GM19193 (cell line): ENCODE data around the gene SLC22A4.

Experiments
- POLR2A ChIP-seq: IDR thresholded peaks from 4 replicates; pipeline ENCODE4 v1.6.1; 2011; ENCODE audit not compliant: insufficient read depth, insufficient read length; ENCODE audit errors: extremely low read depth

SLC22A4 gene

DNA sequence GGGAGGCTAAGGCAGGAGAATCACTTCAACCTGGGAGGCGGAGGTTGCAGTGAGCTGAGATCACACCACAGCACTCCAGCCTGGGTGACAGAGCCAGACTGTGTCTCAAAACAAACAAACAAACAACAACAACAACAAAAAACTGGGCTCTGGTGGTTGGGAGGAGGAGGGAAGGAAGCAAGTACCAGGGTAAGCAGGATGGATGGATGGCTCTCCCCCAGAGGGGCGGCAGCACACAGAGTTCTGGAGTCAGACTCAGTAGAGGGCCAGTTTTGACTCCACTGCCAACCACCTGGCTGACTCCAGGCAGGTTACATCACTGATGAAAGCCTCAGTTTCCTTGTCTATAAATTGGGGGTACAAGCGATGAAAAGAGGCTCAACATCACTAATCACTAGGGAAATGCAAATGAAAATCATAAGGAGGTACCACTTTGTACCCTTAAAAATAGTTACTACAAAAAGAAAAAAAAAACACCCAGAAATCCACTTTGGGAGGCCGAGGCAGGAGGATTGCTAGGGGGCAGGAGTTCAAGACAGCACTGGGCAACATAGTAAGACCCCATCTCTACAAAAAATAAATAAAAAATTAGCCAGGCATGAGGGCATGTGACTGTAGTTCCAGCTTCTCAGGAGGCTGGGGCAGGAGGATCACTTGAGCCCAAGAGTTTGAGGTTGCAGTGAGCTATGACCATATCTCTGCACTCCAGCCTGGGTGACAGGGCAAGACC, 3.2 kb downstream of the SLC22A4 start:
- TF ChIP-seq POLR2A = no peak

DNA sequence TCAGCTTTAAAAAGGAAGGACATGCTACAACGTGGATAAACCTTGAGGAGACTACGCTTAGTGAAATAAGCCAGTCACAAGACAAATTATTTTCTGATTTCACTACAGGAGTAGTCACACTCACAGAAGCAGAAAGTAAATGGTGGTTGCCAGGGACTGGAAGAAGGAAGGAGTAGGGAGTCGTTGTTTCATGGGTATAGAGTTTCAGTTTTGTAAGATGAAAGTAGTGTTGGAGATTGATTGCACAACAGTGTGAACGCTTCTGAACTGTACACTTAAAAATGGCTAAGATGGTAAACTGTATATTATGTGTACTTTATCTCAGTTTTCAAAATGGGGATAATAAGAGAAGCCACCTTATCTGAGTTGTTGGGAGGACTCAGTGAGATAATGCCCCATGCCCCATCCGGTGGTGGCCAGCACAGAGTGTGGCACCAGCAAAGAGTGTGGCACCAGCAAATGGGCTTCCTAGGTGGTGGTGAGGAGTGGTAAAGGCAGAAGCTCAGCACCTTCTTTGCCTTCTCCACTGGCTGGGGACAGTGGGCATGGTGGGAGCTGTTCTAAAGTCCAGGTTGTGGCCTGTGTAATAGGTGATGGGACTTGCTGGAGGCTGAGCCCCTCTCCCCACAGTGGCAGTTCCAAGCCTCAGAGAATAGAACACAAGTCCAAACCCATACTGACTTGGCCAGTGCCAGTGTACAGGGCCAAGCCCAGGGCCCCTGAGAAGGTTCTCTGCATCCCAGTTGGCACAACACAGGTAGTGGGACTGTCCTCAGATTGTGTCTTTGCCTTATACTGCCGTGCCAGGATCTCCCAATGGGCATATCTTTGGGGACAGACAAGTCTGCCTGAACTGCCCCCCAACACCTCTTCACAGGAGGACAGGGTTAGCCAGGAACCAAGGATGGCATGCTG, 4.4 kb downstream of the SLC22A4 start:
- TF ChIP-seq POLR2A = no peak

DNA sequence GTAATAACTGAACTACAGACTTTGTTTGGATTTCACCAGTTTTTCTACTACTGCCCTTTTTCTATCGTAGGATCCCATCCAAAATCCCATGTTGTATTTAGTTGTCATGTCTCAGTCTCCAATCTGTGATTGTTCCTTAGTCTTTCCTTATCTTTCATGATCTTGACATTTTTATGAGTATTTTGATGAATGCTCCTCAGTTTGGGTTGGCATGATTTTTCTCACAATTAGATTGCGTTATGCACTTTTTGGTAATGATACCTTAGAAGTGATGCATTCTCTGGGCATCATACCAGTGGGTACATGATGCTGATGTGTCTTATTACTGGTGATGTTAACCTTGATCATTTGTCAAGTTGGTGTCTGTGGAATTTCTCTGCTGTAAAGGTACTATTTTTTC, 5.7 kb downstream of the SLC22A4 start:
- no peak for TF ChIP-seq POLR2A

DNA sequence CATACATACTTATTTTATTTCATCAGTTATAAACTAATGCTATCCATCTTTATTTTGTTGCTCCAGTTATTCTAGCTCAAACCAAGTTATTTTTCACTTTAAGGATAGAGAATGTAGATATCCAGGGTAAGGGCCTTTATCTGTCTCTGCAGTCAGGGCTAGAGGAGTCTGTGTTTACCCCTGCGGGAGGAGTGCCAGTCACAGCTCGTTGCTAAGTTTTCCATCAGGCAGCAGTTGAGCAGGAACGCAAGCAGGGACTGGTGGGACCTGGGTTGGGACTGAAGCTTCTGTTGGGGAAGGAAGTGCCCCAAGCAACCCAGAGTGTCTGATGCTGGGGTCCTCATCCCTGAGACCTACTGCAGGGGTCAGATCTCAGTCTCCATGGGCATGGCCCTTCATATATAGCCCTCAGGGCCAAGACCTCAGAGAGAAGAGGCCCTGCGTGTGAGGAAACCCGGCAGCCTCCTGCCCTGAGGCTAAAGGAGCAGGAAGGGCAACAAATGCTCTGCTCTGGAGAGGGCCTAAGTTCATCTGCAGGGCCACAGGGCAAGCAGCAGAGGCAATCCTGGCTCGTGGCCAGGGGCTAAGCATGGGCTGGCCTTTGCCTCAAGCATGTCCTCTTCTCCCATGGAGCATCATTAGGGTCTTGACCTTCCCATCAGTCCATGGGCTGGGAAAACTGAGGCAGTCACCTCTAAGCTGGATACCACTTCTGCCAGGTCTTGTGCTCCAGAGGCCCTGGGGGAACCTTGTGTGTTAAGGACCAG, 6.6 kb downstream of the SLC22A4 start:
- no peak for TF ChIP-seq POLR2A

DNA sequence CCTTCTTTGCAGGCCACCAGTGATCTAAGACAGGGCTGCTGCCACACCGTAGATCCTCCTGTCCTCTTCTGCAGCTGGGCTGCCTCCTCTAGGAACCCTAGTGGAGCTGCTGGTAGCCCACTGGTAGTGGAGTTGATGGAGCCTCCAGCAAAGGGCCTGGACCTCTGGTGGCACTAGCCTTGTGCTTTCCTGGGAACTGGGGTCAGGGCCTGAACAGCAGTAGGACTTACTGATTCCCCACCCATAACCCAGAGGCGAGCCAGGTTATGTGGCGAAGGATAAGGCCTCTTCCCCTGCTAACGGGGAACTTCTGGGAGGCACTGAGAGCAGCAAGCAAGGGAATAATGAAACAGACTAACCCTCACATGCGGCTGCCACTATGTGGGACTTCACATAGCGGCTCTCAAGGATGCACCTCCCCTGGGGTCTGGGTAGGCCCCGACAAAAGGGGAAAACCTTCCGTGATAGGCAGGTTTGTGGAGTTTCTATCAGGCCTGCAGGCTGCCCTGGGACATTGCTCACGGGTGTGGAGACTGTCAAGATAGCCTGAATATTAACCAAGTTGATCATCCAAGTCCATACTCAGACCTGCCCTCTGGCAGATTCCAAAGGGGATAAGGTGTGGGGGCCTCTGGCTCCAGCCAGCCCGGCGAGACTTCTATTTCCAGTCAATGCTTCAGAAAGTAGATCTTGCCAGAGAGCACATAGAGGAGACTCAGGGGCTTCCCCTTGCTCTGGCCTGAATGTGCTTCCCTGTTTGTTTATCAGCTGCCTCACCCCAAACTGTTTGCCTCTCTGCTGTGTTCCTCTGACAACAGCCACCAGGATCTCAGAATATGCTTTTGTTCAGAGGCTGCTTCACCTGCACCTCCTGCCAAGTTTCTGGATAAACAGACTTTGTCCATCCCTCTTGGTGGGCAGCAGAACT, 7.4 kb downstream of the SLC22A4 start:
- no peak for TF ChIP-seq POLR2A

DNA sequence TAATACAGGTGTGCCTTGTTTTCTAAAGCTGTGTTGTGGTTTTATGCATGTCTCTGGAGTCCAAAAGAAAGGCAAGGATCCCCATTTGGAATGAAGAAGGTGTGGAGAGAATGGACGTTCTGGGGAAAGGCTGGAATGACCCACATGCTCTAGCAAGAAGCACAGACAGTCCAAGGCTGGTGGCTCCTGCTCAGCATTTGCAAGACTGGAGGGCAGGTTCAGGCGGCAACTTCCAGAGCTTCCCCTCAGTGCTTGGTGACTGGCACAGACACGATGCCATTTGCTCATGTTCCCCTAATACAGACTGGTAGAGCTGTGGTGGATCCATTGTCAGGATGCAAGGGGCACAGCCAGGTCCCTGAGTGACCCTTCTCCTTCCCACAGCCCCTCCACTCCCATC, 8.2 kb downstream of the SLC22A4 start:
- TF ChIP-seq POLR2A = no peak

DNA sequence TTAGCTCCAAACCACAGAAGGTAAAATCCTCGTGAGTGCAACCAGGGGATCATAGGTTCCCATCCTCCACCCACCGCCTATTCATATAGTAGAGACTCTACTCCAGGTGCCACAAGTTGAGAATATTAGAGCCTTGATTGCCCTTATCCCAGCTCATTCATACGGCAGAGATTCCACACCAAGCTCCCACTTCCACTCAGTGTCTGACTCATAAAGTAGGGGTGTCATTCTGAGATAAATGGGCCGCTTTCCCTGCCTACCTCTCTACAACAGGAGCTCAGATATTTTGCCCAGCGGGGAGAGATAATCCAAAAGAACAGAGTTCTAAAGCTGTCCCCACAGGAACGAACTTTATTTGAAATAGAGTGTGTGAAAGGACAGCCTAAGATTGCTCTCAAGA, 9.4 kb downstream of the SLC22A4 start:
- TF ChIP-seq POLR2A = no peak

DNA sequence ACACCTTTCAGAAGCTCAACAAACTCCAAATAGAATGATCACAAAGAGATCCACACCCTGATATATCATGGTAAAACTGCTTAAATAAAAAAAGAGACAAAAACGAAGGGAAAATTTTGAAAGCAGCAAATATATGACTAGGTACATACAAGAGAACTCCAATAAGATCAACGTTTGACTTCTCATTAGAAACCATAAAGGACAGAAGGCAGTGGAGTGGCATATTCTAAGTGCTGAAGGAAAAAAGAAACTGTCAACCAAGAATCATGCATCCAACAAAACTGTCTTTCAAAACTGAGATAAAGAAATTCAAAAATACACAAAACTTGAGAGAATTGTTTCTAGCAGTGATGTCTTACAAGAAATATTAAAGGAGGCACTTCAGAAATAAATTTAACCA, 11.2 kb downstream of the SLC22A4 start:
- no peak for TF ChIP-seq POLR2A

DNA sequence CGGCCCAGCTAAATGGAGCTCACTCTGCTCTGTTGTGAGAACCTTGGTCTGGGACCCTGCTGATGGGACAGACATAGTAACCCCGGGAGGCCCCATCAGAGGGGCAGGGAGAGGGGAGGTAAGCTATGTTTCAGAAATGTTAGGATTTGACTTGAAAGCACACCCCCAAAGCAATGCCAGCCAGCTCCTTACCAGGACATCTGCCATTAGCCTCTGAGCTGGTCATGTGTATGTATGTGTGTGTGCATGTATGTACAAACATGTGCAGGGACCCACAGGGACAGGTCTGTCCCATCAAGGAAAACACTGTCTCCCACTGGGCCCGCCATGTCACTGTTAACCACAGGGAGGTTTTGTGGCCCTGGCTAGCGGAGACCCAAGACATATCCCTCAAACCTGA, 14.5 kb downstream of the SLC22A4 start:
- TF ChIP-seq POLR2A = no peak

DNA sequence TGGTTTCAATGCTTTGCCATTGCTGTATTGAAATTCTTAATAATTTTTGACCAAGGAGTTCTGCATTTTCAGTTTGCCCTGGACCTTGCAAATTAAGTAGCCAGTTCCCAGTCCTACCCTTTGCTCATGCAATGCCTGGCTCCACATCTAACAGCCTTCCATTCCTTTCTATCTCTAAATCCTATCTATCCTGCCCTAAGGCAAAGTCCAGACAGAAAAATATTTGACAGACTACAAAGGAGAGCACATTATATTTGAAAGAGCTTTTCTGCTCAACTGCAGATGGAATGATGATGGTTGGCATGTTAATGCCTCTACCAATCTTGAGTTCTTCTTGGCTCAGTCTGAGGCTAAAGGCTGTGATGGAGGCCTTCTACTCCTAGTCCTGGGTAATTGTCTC, 15.5 kb downstream of the SLC22A4 start:
- no peak for TF ChIP-seq POLR2A

DNA sequence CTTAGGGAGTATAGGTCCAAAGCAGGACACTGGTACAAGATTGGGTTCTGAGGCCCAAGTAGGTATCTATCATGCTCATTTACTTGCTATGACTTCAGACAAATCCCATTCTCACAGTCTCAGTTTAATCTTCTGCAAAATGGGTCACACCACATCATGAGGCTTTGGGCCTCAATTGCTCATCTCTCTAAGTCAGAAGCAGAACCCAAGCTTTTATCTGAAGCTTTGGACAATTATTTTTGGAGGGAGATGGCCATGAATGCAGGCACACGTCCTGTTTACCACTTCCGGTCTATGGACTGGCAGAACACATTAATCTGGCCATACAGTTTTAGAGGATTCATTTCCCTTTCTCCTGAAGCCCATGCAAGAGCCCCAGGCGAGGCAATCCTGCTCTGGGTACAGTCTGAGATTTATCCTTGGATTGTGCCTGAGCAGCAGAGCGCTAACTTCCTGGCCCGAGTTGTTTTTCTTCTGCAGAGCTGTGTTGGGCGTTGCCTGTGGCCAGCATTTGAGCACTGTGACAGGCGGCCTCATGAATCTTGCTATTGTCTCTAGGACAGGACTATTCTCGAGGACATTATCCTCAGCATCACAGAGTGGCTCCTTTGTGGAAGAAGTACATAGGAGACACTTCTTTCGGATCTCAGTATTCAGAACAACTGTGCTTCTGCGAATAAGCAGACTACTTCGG, 16.1 kb downstream of the SLC22A4 start:
- no peak for TF ChIP-seq POLR2A

DNA sequence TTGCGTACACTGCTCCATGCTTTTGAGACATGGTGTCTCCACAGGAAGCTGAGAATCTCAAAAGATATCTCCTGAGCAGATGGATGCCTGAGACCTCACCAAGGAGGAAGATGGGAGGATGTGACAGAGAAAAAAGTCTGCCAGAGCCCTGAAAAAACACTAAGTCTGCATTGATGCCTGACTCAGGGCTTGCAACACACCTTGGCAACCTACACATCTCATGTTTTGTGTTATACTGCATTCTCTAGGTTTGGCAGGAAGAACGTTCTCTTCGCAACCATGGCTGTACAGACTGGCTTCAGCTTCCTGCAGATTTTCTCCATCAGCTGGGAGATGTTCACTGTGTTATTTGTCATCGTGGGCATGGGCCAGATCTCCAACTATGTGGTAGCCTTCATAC, 19.2 kb downstream of the SLC22A4 start:
- TF ChIP-seq POLR2A = no peak

DNA sequence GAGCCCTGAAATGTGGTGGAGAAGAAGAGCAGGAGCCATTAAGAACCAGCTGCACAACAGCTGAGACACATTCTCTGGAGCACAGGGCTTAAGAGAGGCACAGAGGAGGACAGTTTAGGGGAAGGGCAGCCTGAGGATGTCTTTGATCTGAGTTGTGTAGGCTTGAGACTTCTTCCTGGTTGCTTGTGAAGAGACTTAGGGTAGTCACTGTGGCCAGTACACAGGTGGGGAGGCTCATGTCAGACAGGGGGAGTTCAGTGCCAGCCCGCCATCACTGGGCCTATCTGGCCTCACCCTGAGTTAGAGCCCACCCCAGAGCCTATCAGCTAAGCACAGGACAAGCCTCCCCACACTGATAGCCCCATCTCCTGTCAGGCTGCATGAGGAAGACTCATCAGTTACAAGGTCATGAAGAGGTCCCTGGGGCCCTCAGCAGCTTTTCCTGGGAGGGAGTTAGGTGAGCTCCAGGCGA, 19.8 kb downstream of the SLC22A4 start:
- no peak for TF ChIP-seq POLR2A
